Vagina (tissue), 2 donors: ENCODE results near the gene FUZ. TPM values are rescaled to one million over a fixed set of nuclear protein-coding genes. Genes with fewer than 3 reads are reported as not detected.
A peak's percentile ranks its signal among the peaks of the same experiment; 100 is the strongest.

Experiments used
- DNase-seq, 2 donors: peaks; one replicate each; pipeline ENCODE4 v3.0.0-alpha.2; 2017; ENCODE audit errors: extremely low spot score in 2 of 2
- H3K27ac ChIP-seq: fragments of 200-600 bp; sonication (generic); one replicate; pipeline ENCODE4 v1.5.1; 2019
- H3K27me3 ChIP-seq: fragments of 200-600 bp; sonication (generic); one replicate; pipeline ENCODE4 v1.5.1; 2019
- H3K36me3 ChIP-seq, 2 donors: fragments of 200-600 bp; sonication (generic); one replicate each; pipeline ENCODE4 v1.5.1; 2017 to 2019
- H3K4me1 ChIP-seq: fragments of 200-600 bp; sonication (generic); one replicate; pipeline ENCODE4 v1.5.1; 2019
- H3K4me3 ChIP-seq, 2 donors: fragments of 200-600 bp; sonication (generic); 1 replicate in 1 of 2; 2 replicates in 1 of 2; pipeline ENCODE4 v1.5.1; 2016 to 2019
- H3K9me3 ChIP-seq: fragments of 200-600 bp; sonication (generic); one replicate; pipeline ENCODE4 v1.5.1; 2019
- CTCF ChIP-seq, 3 experiments: fragments of 450-650 bp in 2 of 3; fragments of 200-600 bp in 1 of 3; sonication (generic) in 1 of 3; IDR thresholded peaks; one replicate each; pipeline ENCODE4 v1.5.1; 2017 to 2019; ENCODE audit warnings: antibody characterized with exemption in 3 of 3, mild to moderate bottlenecking in 2 of 3, moderate library complexity in 2 of 3
- POLR2A ChIP-seq, 2 donors: fragments of 450-650 bp; IDR thresholded peaks; one replicate each; pipeline ENCODE4 v1.6.1; 2017; ENCODE audit warnings: antibody characterized with exemption in 2 of 2, mild to moderate bottlenecking in 2 of 2, moderate library complexity in 2 of 2
- POLR2AphosphoS5 ChIP-seq, 2 donors: sonication (generic); formaldehyde crosslinking; IDR thresholded peaks; one replicate each; pipeline ENCODE4 v1.9.0; 2017; ENCODE audit warnings: antibody characterized with exemption in 2 of 2, mild to moderate bottlenecking in 2 of 2, low read depth in 1 of 2; ENCODE audit not compliant: insufficient read depth in 1 of 2
- intact Hi-C: fragments of 100-400 bp; cut with DNase I; formaldehyde crosslinking; loops from one replicate; pipeline ENCODE4 v1.15.1; 2023
- total RNA-seq: library from RNA; depleted of rRNA; stranded (reverse); fragments of >200 nt; gene quantifications from one replicate; pipeline ENCODE4 v1.2.3, GENCODE V29; 2016

FUZ gene
- total RNA-seq, 1 donor from 2014 or later = 11.5 TPM

GRCh38 chr19:49795615-49796014 lies 17.5 kb downstream of the FUZ start:
- intact Hi-C loops = no loop called here
- Histone ChIP-seq H3K36me3 (peaks cover 4 to 85% of the 10 kb centered on the region in 2 donors), H3K4me3 (no peak overlapping the region), H3K27me3 (no peaks in the 10 kb centered on the region), H3K27ac (no peak overlapping the region), H3K9me3 (no peaks in the 10 kb centered on the region), H3K4me1 (peaks cover 19% of the 10 kb centered on the region)
- DNase-seq = no peak
- no peak for TF ChIP-seq CTCF (IDR thresholded peaks at IDR 0.05)
- TF ChIP-seq POLR2AphosphoS5 (IDR thresholded peaks at IDR 0.05; ENCODE audit: insufficient read depth in 1 of 2, low read depth in 1 of 2) = no peak
- no peak for TF ChIP-seq POLR2A (IDR thresholded peaks at IDR 0.05)

DNA sequence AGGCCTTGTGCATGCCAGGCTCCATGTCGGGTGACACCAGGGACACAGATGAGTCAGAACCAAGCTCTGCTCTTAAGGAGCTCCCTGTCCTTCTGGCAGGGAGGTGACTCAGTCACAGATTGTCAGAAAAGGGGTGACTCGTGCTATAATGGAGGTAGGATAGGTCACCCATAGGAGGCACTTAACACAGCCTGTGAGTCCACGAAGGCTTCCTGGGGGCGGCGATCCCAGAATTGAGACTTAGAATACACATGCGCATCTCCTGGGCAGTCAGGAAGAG lies 19.6 kb downstream of the FUZ start:
- Histone ChIP-seq H3K4me3 (no peak overlapping the region), H3K36me3 (peaks cover 4 to 64% of the 10 kb centered on the region in 2 donors), H3K27me3 (no peaks in the 10 kb centered on the region), H3K27ac (no peak overlapping the region), H3K4me1 (peaks cover 24% of the 10 kb centered on the region), H3K9me3 (no peaks in the 10 kb centered on the region)
- intact Hi-C loops = no loop called here
- no peak for DNase-seq
- TF ChIP-seq CTCF (IDR thresholded peaks at IDR 0.05) = no peak
- TF ChIP-seq POLR2AphosphoS5 (IDR thresholded peaks at IDR 0.05; ENCODE audit: insufficient read depth in 1 of 2, low read depth in 1 of 2) = no peak
- no peak for TF ChIP-seq POLR2A (IDR thresholded peaks at IDR 0.05)

GRCh38 chr19:49792829-49793560 lies 20.1 kb downstream of the FUZ start:
- H3K4me3 ChIP-seq = no peak overlapping the region
- H3K27me3 ChIP-seq = no peaks in the 10 kb centered on the region
- H3K4me1 ChIP-seq = peaks cover 24% of the 10 kb centered on the region
- intact Hi-C loops = no loop called here
- TF ChIP-seq POLR2A (IDR thresholded peaks at IDR 0.05) (no peak), CTCF (IDR thresholded peaks at IDR 0.05) (no peak), POLR2AphosphoS5 (IDR thresholded peaks at IDR 0.05; ENCODE audit: insufficient read depth in 1 of 2, low read depth in 1 of 2) (no peak)
- no peak for DNase-seq
- peaks cover 4 to 64% of the 10 kb centered on the region in 2 donors for H3K36me3 ChIP-seq
- peak overlapping the region; percentile 74 for H3K27ac ChIP-seq
- no peaks in the 10 kb centered on the region for H3K9me3 ChIP-seq

GRCh38 chr19:49791776-49792445 lies 21.2 kb downstream of the FUZ start:
- H3K36me3 ChIP-seq = peaks cover 4 to 59% of the 10 kb centered on the region in 2 donors
- no peak for TF ChIP-seq CTCF (IDR thresholded peaks at IDR 0.05)
- no peak for TF ChIP-seq POLR2A (IDR thresholded peaks at IDR 0.05)
- no peak for TF ChIP-seq POLR2AphosphoS5 (IDR thresholded peaks at IDR 0.05; ENCODE audit: insufficient read depth in 1 of 2, low read depth in 1 of 2)

GRCh38 chr19:49790866-49791265 lies 22.2 kb downstream of the FUZ start:
- H3K4me3 ChIP-seq = no peak overlapping the region
- intact Hi-C loops = no loop called here
- peak overlapping the region; percentile 74 for H3K27ac ChIP-seq
- TF ChIP-seq POLR2A (IDR thresholded peaks at IDR 0.05) = no peak
- peak; percentile 54 to 55 for TF ChIP-seq POLR2AphosphoS5 (IDR thresholded peaks at IDR 0.05; ENCODE audit: insufficient read depth in 1 of 2, low read depth in 1 of 2)
- H3K27me3 ChIP-seq = no peaks in the 10 kb centered on the region
- peaks cover 4 to 49% of the 10 kb centered on the region in 2 donors for H3K36me3 ChIP-seq
- peaks cover 36% of the 10 kb centered on the region for H3K4me1 ChIP-seq
- no peak for DNase-seq
- no peaks in the 10 kb centered on the region for H3K9me3 ChIP-seq

More at GRCh38 chr19:49791776-49792445, 21.2 kb downstream of the FUZ start:
- DNase-seq = no peak
- peak overlapping the region; percentile 74 for H3K27ac ChIP-seq
- H3K27me3 ChIP-seq = no peaks in the 10 kb centered on the region
- no peaks in the 10 kb centered on the region for H3K9me3 ChIP-seq
- peaks cover 26% of the 10 kb centered on the region for H3K4me1 ChIP-seq
- no peak overlapping the region for H3K4me3 ChIP-seq
- intact Hi-C loops = no loop called here
